H1 (cell line): ENCODE data around the gene TRNP1. TPM values are rescaled to one million over a fixed set of nuclear protein-coding genes. Genes with fewer than 3 reads are reported as not detected.

Experiments
- TCF12 ChIP-seq: IDR thresholded peaks from 2 replicates; pipeline ENCODE4 v1.6.1; 2011; ENCODE audit warnings: low read depth, mild to moderate bottlenecking, low read length
- polyA plus RNA-seq, 7 experiments: library from polyadenylated mRNA; depleted of rRNA in 3 of 7; stranded (reverse) in 5 of 7; unstranded in 2 of 7; fragments of >200 nt in 5 of 7; fragments of 200-250 nt in 2 of 7; gene quantifications; 1 replicate in 5 of 7; 2 replicates in 1 of 7; 4 replicates in 1 of 7; pipeline versions ENCODE4 v1.2.1 to v1.2.3, GENCODE V29; 2011 to 2013; ENCODE audit warnings: missing spikeins in 2 of 7, mixed read lengths in 2 of 7
- total RNA-seq: library from RNA; stranded (reverse); fragmentation: NEBNext Ultra II Directional; extraction: Animal tissue kit (Norgen Biotek cat#: 25700); gene quantifications from 2 replicates; pipeline ENCODE4 v1.2.1, GENCODE V29; 2021
- TF ChIP-seq, protein P1 (sequence below), 3 experiments: IDR thresholded peaks; 1 replicate in 2 of 3; 2 replicates in 1 of 3; pipeline versions ENCODE4 v1.5.1 to v1.6.1; 2011; ENCODE audit warnings: low read length in 3 of 3, mild to moderate bottlenecking in 3 of 3, inconsistent platforms in 2 of 3, low read depth in 1 of 3, moderate library complexity in 1 of 3; ENCODE audit not compliant: insufficient read depth in 1 of 3; ENCODE audit errors: control extremely low read depth in 1 of 3

Gene TRNP1
- total and polyA plus RNA-seq, 2 of the 8 experiments (the other 6 are each of a cell fraction or from before 2014, with no cell fraction given), result 51.7 to 102 TPM

DNA sequence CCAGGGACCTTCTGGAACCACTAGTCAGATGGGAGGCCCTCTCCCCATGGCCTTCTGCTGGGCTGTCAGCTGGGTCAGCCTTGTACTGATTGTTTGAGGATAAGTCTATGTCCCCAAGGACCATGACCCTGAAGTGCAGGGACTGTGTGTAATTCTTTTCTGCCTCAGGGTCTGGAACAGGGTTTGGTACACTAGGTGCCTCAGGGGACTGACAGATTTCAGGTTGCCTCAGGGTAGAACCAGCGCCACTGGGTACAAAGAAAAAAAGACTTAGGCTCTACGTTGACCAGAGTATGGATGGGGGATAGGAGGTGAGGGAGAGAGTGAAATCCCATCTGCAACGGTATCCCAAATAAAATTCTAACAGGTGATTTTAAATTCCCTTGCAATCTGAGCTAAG lies 36.2 kb upstream of the TRNP1 start (continued):
- TF ChIP-seq TCF12, result no peak
- TF ChIP-seq, protein P1, sequence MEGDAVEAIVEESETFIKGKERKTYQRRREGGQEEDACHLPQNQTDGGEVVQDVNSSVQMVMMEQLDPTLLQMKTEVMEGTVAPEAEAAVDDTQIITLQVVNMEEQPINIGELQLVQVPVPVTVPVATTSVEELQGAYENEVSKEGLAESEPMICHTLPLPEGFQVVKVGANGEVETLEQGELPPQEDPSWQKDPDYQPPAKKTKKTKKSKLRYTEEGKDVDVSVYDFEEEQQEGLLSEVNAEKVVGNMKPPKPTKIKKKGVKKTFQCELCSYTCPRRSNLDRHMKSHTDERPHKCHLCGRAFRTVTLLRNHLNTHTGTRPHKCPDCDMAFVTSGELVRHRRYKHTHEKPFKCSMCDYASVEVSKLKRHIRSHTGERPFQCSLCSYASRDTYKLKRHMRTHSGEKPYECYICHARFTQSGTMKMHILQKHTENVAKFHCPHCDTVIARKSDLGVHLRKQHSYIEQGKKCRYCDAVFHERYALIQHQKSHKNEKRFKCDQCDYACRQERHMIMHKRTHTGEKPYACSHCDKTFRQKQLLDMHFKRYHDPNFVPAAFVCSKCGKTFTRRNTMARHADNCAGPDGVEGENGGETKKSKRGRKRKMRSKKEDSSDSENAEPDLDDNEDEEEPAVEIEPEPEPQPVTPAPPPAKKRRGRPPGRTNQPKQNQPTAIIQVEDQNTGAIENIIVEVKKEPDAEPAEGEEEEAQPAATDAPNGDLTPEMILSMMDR (IDR thresholded peaks at IDR 0.05; ENCODE audit: control extremely low read depth in 1 of 3, insufficient read depth in 1 of 3, low read depth in 1 of 3, low read length in 3 of 3), result no peak
